Midbrain (tissue), 1 donor: ENCODE measurements around the gene GCGR.

Experiments
- DNase-seq: peaks from one replicate; lab custom pipeline; 2025; lab: John Stamatoyannopoulos, UW

The GCGR gene

GRCh38 chr17:81846743-81847689 lies 43.1 kb downstream of the GCGR start:
- DNase-seq = no peak

DNA sequence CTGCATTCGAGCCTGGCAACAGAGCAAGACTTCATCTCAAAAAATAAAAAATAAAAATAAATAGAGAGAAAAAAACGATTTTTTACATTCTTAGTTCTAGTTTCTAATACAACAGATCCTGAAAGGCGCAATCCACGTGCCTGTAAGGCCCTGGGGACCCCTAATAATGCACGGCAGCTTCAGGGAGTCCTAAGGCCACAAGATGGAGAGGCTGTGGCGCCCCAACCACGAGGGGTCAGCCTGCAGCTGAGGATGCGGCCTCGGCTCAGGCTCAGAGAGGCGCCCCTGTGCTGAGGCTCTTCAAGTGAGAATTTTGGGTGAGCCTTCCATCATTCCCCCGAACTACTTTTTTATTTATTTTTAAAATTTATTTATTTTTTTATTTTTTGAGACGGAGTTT lies 45.5 kb downstream of the GCGR start:
- no peak for DNase-seq

GRCh38 chr17:81851423-81851822 lies 47.5 kb downstream of the GCGR start:
- DNase-seq = no peak

DNA sequence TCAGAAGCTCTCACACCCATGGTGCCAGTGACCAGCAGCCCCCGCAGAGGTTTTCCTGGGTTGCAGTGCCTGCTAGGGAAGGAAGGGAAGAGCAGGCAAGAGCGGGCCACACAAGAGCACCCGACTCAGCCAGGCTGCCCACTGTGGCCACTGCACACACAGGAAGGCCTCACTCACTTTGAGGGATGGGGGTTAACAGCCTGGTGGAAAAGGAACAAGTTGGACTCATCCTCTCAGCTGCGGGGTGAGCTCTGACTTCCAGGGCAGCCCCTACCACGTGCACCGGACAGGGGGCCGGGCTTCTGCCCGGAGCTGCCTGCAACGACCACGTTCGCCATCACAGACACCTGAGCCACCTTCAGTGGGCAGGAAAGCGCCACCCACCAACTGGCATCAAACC lies 48.3 kb downstream of the GCGR start:
- no peak for DNase-seq

DNA sequence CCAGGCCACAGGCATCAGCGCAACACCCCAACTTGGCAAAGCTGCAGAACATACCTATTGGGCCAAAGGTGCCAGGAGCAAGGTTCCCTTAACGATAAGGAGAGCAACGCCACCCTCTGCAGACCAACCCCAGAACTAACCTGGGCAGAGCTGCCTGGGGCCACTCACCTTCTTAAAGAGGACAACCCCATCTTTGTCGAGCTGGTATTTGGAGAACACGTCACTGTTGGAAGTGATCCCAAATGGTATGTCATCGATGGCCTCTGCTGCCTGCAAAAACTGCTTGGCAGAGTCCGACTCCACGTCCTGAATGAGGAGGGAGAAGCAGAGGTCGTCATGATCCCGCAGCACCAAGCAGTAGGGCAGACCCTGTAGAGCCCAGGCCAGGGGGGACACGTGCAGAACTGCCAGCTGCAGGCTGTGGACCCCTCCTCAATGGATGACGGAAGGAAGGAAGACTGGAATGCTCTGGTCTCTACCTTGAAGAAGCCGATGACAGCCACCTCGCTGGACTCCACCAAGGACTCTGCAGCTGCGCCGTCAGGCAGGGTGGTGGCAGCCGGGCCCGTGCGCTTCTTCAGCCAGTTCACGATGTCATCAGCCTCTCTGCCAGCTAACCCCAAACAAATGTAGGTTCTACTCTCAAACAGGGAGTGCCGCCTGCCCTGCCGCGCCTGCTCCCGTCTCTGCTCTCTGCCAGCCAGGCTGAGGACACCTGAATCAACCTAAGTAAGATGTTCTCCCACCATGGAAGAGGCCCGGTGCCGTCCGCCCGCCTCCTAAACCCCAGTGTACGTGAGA lies 51.2 kb downstream of the GCGR start:
- no peak for DNase-seq

DNA sequence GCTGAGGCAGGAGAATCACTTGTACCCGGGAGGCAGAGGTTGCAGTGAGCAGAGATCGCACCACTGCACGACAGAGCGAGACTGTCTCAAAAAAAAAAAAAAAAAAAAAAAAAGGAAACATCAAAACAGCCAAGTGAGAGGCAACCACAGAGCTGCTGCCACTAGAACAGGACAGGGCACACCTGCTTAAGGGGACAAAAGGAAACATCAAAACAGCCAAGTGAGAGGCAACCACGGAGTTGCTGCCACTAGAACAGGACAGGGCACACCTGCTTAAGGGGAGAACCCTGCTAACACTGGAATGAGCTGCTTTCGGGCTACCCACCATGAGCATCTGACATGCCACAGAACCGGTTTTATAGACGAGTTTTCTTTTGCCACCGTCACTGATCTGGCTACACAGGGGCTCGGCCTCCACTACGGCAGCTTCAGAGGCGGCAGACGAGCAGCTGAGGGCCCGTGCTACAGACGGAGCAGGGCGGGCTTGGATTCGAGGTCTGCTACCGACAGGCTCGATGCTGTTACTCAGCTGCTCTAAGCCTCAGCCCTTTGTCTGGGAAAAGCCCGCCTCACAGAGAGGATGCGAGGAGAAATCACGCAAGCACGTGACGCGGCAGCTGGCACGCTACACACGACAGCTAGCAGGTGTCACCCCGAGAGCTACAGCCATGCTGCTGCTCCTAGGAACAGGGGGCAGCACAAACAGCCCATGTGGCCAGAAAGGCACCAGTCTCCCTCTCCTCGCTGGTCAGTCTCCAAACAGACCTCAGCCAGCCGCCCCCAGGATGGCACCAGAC lies 54.4 kb downstream of the GCGR start:
- DNase-seq = no peak

- no peak for DNase-seq
Measured at GRCh38 chr17:81858967-81859905, 55.3 kb downstream of the GCGR start.

- no peak for DNase-seq
Measured at GRCh38 chr17:81859906-81860755, 56.2 kb downstream of the GCGR start, which contains the start of gene P4HB. TSS of gene P4HB (minus strand) at chr17:81860535. CDS start at chr17:81860471, 64 bp downstream.

GRCh38 chr17:81860756-81861568 lies 57.0 kb downstream of the GCGR start:
- peak; percentile 100 for DNase-seq

DNA sequence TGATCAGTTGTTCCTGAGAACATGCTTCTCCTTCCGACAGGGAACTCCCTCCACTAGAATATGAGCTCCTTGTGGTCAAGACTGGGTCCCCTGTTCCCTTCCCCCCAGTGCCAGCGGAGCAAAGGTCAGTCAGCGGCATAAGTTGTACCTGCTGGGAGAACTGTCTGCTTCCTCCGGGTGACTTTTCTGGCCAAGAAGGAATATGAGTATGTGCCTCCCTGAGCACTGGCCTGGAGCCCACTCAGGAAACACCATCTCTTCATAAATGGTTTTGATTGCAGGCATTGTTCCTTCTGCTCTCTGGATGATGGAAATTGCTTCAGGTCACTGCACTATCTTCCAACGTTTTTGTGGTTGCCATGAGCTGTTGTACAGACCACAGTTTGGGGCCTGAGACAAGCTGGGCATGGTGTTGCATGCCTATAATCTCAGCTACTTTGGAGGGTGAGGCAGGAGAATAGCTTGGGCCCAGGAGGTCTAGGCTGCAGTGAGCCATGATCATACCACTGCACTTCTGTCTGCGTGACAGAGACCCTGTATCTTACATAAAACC lies 59.2 kb downstream of the GCGR start:
- no peak for DNase-seq
